Gastrocnemius medialis (tissue), 4 donors: ENCODE measurements around the gene NEDD4L. TPM values are rescaled to one million over a fixed set of nuclear protein-coding genes. Genes with fewer than 3 reads are reported as not detected.

Experiments used
- ATAC-seq, 2 donors: fragments of 150-250 bp; one replicate each; pipeline ENCODE4 v1.9.1; 2016
- DNase-seq, 2 donors: peaks; one replicate each; pipeline ENCODE4 v3.0.0-alpha.2; 2019
- H3K27ac ChIP-seq, 4 donors: fragments of 200-600 bp; sonication (generic); 1 replicate in 1 of 4; 2 replicates in 3 of 4; pipeline ENCODE4 v1.5.1; 2016 to 2018; ENCODE audit warnings: mild to moderate bottlenecking in 2 of 4, moderate library complexity in 1 of 4
- H3K27me3 ChIP-seq, 3 donors: fragments of 200-600 bp; sonication (generic) in 2 of 3; 1 replicate in 1 of 3; 2 replicates in 2 of 3; pipeline versions ENCODE4 v1.5.1 to v1.6.0; 2016 to 2019; ENCODE audit warnings: mild to moderate bottlenecking in 1 of 3, moderate library complexity in 1 of 3
- H3K36me3 ChIP-seq, 2 donors: fragments of 200-600 bp; sonication (generic) in 1 of 2; one replicate each; pipeline ENCODE4 v1.5.1; 2017 to 2018
- H3K4me1 ChIP-seq, 2 donors: fragments of 200-600 bp; sonication (generic) in 1 of 2; one replicate each; pipeline ENCODE4 v1.5.1; 2016 to 2017; ENCODE audit warnings: mild to moderate bottlenecking in 2 of 2
- H3K4me3 ChIP-seq, 4 donors: fragments of 200-600 bp; sonication (generic) in 3 of 4; 1 replicate in 1 of 4; 2 replicates in 3 of 4; pipeline ENCODE4 v1.5.1; 2016 to 2019; ENCODE audit warnings: mild to moderate bottlenecking in 2 of 4
- H3K9me3 ChIP-seq, 3 donors: fragments of 200-600 bp; sonication (generic) in 2 of 3; 1 replicate in 1 of 3; 2 replicates in 2 of 3; pipeline ENCODE4 v1.5.1; 2016 to 2019
- CTCF ChIP-seq, 5 experiments: fragments of 450-650 bp in 3 of 5; fragments of 200-600 bp in 2 of 5; sonication (generic) in 2 of 5; IDR thresholded peaks in 4 of 5; conservative IDR thresholded peaks in 1 of 5; 1 replicate in 4 of 5; 2 replicates in 1 of 5; pipeline ENCODE4 v1.5.1; 2016 to 2019; ENCODE audit warnings: antibody characterized with exemption in 5 of 5, mild to moderate bottlenecking in 3 of 5, moderate library complexity in 3 of 5
- POLR2A ChIP-seq, 2 donors: fragments of 450-650 bp; IDR thresholded peaks; one replicate each; pipeline ENCODE4 v1.6.1; 2017; ENCODE audit warnings: antibody characterized with exemption in 2 of 2, mild to moderate bottlenecking in 2 of 2, moderate library complexity in 2 of 2
- in situ Hi-C, 4 donors: fragments of 200-750 bp; cut with MboI; loops; one replicate each; pipeline versions ENCODE4 v1.15.0 to v1.8.0; 2017; ENCODE audit warnings: low sequenced_read_pairs in 4 of 4
- intact Hi-C: fragments of 100-400 bp; cut with DNase I; formaldehyde crosslinking; loops from one replicate; pipeline ENCODE4 v1.15.1; 2023; ENCODE audit warnings: low total_unique reads
- total RNA-seq, 4 donors: library from RNA; depleted of rRNA; stranded (reverse); fragments of >200 nt; gene quantifications; one replicate each; pipeline versions ENCODE4 v1.1.0 to v1.2.3, GENCODE V29; 2016

NEDD4L gene
- total RNA-seq, 4 donors from 2014 or later, result 27.4 to 81.5 (median 51.5) TPM

DNA sequence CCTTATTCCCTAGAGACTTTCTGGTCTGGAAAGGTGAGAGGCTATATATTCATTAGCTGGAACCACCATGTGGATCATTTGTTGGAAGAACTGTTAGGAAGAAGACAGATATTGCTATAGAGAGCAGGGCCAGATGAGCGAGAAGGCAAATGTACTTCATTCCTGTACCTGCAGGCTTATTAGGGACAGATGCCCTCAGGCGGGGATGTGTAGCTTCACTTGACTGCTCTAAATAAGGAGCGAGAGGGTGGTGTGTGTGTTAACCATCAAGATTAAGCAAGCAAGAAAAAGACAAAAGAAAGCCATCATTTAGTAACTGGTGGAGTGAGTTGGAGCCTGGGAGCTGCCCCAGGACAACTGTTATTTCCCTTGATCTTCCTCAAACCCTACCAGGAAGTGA, 36.4 kb downstream of the NEDD4L start:
- no peaks in the 10 kb centered on the region for H3K27me3 ChIP-seq
- no peak for TF ChIP-seq POLR2A (IDR thresholded peaks at IDR 0.05)
- TF ChIP-seq CTCF (IDR thresholded peaks at IDR 0.05 in 4 of 5, conservative IDR thresholded peaks at IDR 0.05 in 1 of 5), result no peak
- no peaks in the 10 kb centered on the region for H3K9me3 ChIP-seq
- intact Hi-C loops (no loop called here), in situ Hi-C loops (no loop called here)
- no peaks in the 10 kb centered on the region for H3K4me1 ChIP-seq
- no peak overlapping the region for H3K27ac ChIP-seq
- no peak for ATAC-seq
- no peak overlapping the region for H3K4me3 ChIP-seq
- no peak for DNase-seq
- H3K36me3 ChIP-seq, result no peaks in the 10 kb centered on the region

GRCh38 chr18:58087928-58088690, 44.1 kb downstream of the NEDD4L start:
- Histone ChIP-seq H3K27ac (no peak overlapping the region), H3K4me3 (no peak overlapping the region), H3K27me3 (no peaks in the 10 kb centered on the region), H3K4me1 (no peaks in the 10 kb centered on the region), H3K36me3 (no peaks in the 10 kb centered on the region), H3K9me3 (no peaks in the 10 kb centered on the region)
- ATAC-seq (no peak), DNase-seq (no peak)
- no peak for TF ChIP-seq POLR2A (IDR thresholded peaks at IDR 0.05)
- TF ChIP-seq CTCF (IDR thresholded peaks at IDR 0.05 in 4 of 5, conservative IDR thresholded peaks at IDR 0.05 in 1 of 5), result no peak
- intact Hi-C loops, result no loop called here
- in situ Hi-C loops, result no loop called here

DNA sequence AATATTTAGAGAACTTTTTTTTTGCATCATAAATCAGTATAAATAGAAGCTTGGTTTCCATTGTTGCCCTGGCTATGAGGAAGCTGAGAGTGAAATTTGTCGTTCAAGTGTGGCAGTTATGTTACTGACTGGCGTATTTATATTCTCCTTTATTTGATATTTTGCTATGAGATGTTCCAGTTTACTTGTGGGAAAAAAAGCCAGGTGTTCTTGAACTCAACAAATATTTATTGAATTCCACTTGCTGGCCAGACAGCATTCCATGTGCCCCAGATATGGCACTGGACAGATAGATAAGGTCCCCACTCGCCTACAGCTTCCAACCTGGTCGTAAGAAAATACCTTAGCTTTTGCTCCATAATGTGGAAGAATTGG, 44.7 kb downstream of the NEDD4L start:
- Histone ChIP-seq H3K4me3 (no peak overlapping the region), H3K27me3 (no peaks in the 10 kb centered on the region), H3K36me3 (no peaks in the 10 kb centered on the region), H3K4me1 (no peaks in the 10 kb centered on the region), H3K27ac (no peak overlapping the region), H3K9me3 (no peaks in the 10 kb centered on the region)
- in situ Hi-C loops (no loop called here), intact Hi-C loops (no loop called here)
- DNase-seq (no peak), ATAC-seq (no peak)
- TF ChIP-seq CTCF (IDR thresholded peaks at IDR 0.05 in 4 of 5, conservative IDR thresholded peaks at IDR 0.05 in 1 of 5) (no peak), POLR2A (IDR thresholded peaks at IDR 0.05) (no peak)

GRCh38 chr18:58091099-58091611, 47.1 kb downstream of the NEDD4L start:
- in situ Hi-C loops, result no loop called here
- ATAC-seq, result no peak
- H3K27me3 ChIP-seq, result no peaks in the 10 kb centered on the region

More at GRCh38 chr18:58091099-58091611, 47.1 kb downstream of the NEDD4L start:
- no peak for DNase-seq
- no peak overlapping the region for H3K4me3 ChIP-seq
- no peaks in the 10 kb centered on the region for H3K9me3 ChIP-seq
- no peak for TF ChIP-seq POLR2A (IDR thresholded peaks at IDR 0.05)
- no peak for TF ChIP-seq CTCF (IDR thresholded peaks at IDR 0.05 in 4 of 5, conservative IDR thresholded peaks at IDR 0.05 in 1 of 5)
- H3K4me1 ChIP-seq, result no peaks in the 10 kb centered on the region
- H3K36me3 ChIP-seq, result no peaks in the 10 kb centered on the region
- H3K27ac ChIP-seq, result no peak overlapping the region
- intact Hi-C loops, result no loop called here
